Common myeloid progenitor, CD34-positive (primary cell): Measurements from ENCODE around the gene FAM117B.
"Not testable (repeated sequence)": the region's sequence is repeated elsewhere in the genome, so short reads cannot be mapped to it uniquely, and the experiment has no call there.

Experiments used
- CTCF ChIA-PET: fragments of 350-600 bp; sonication (Branson Sonifier 250); formaldehyde crosslinking; loops from one replicate; lab custom pipeline; 2021; ENCODE audit warnings: antibody characterized with exemption; lab: Charles Lee
- POLR2A ChIA-PET: fragments of 350-600 bp; sonication (Branson Sonifier 250); formaldehyde crosslinking; loops from one replicate; lab custom pipeline; 2021; ENCODE audit warnings: antibody characterized with exemption; lab: Charles Lee
- DNase-seq, 3 donors: peaks; one replicate each; pipeline versions ENCODE4 v3.0.0 to v3.0.0-alpha.2; 2013
- H3K27ac ChIP-seq, 2 experiments: 1 replicate in 1 of 2; 2 replicates in 1 of 2; pipeline ENCODE4 v1.7.0; 2013; ENCODE audit warnings: inconsistent platforms in 2 of 2, low read length in 2 of 2, mild to moderate bottlenecking in 2 of 2, low read depth in 1 of 2, moderate library complexity in 1 of 2; ENCODE audit not compliant: severe bottlenecking in 2 of 2, insufficient read depth in 1 of 2, poor library complexity in 1 of 2
- H3K27me3 ChIP-seq, 5 experiments: replicated peaks in 2 of 5; 1 replicate in 3 of 5; 2 replicates in 2 of 5; pipeline versions ENCODE4 v1.6.1 to v1.7.0; 2013; ENCODE audit warnings: low read length in 4 of 5, mild to moderate bottlenecking in 2 of 5, moderate library complexity in 2 of 5, inconsistent platforms in 1 of 5; ENCODE audit not compliant: insufficient read depth in 5 of 5, control insufficient read depth in 4 of 5
- H3K36me3 ChIP-seq, 4 experiments: 1 replicate in 2 of 4; 2 replicates in 2 of 4; pipeline versions ENCODE4 v1.6.1 to v1.7.0; 2013; ENCODE audit warnings: low read length in 3 of 4, control low read depth in 1 of 4, mild to moderate bottlenecking in 1 of 4; ENCODE audit not compliant: control insufficient read depth in 4 of 4, insufficient read depth in 4 of 4
- H3K4me1 ChIP-seq, 4 experiments: 1 replicate in 3 of 4; 2 replicates in 1 of 4; pipeline versions ENCODE4 v1.6.1 to v1.7.1; 2013; ENCODE audit warnings: low read length in 3 of 4, mild to moderate bottlenecking in 3 of 4, control low read depth in 1 of 4, inconsistent platforms in 1 of 4, moderate library complexity in 1 of 4; ENCODE audit not compliant: control insufficient read depth in 4 of 4, insufficient read depth in 4 of 4; ENCODE audit errors: control extremely low read depth in 1 of 4
- H3K4me3 ChIP-seq, 7 experiments: 1 replicate in 4 of 7; 2 replicates in 3 of 7; pipeline versions ENCODE4 v1.5.1 to v1.7.0; 2013; ENCODE audit warnings: mild to moderate bottlenecking in 7 of 7, low read length in 6 of 7, moderate library complexity in 6 of 7, inconsistent platforms in 2 of 7, low read depth in 2 of 7, control low read depth in 1 of 7; ENCODE audit not compliant: insufficient read depth in 4 of 7, control insufficient read depth in 1 of 7; ENCODE audit errors: extremely low read depth in 1 of 7
- H3K9me3 ChIP-seq, 5 experiments: 1 replicate in 4 of 5; 2 replicates in 1 of 5; pipeline versions ENCODE4 v1.6.1 to v1.7.1; 2013; ENCODE audit warnings: low read length in 4 of 5, mild to moderate bottlenecking in 2 of 5, inconsistent platforms in 1 of 5, low read depth in 1 of 5, moderate library complexity in 1 of 5; ENCODE audit not compliant: control insufficient read depth in 4 of 5, insufficient read depth in 2 of 5; ENCODE audit errors: control extremely low read depth in 1 of 5
- WGBS: methylation state at CpG from one replicate; pipeline ENCODE4 v1.1.5; 2013; ENCODE audit not compliant: insufficient coverage; 5-methylcytosine and 5-hydroxymethylcytosine counted together

FAM117B gene

DNA sequence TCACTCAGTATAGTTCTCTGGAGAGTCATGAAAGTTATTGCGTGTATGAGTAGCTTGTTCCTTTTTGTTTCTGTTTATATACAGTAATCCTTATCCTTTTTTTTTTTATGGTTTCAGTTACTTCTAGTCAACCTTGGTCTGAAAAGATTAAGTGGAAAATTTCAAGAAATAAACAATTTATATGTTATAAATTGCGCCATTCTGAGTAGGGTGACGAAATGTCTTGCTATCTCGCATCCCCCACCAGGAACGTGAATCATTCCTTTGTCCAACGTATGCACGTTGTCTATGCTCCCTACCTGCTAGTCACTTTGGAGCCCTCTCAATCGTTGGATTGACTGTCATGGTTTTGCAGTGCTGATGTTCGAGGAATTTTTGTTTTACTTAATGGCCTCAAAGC, 60.4 kb downstream of the FAM117B start:
- H3K27me3 ChIP-seq: no peaks in the 10 kb centered on the region
- ChIA-PET POLR2A (no interaction called here), CTCF (no interaction called here)
- WGBS: 95% methylated on average over 6 of the region's 9 CpGs
- peaks cover 0 to 25% (median 3%) of the 10 kb centered on the region in 4 experiments for H3K36me3 ChIP-seq
- H3K9me3 ChIP-seq: no peaks in the 10 kb centered on the region
- no peak overlapping the region for H3K27ac ChIP-seq
- DNase-seq: no peak
- H3K4me1 ChIP-seq: no peaks in the 10 kb centered on the region
- H3K4me3 ChIP-seq: no peak overlapping the region

DNA sequence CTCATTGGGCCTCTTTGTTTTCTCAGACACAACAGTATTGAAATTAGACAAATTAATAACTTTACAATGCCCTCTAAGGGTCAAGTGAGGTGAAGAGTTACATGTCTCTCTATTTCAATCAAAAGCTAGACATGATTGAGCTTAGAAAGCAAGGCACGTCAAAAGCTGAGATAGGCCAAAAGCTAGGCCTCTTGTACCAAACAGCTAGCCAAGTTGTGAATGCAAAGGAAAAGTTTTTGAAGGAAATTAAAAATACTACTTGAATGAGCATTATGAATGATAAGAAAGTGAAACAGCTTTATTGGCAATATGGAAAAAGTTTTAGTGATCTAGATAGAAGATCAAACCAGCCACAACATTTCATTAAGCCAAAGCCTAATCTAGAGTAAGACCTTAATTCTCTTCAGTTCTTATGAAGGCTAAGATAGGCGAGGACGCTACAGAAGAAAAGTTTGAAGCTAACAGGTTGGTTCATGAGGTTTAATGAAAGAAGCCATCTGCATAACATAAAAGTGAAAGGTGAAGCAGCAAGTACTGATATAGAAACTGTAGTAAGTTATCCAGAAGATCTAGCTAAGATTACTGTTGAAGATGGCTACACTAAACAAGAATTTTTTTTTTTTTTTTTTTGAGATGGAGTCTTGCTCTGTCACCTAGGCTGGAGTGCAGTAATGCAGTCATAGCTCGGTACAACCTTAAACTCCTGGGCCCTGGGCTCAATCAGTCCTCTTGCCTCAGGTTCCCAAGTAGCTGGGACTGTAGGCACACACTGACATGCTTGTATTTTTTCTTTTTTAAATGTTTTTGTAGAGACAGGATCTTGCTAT, 65.5 kb downstream of the FAM117B start:
- POLR2A ChIA-PET: no interaction called here
- no peak overlapping the region for H3K27ac ChIP-seq
- CTCF ChIA-PET: interaction anchor here (0.6 kb wide), 1 partner anchor 109 kb away, joined by 3 read pairs; no protein-coding TSS in a partner anchor
- 96% methylated on average over 4 of the region's 4 CpGs for WGBS
- H3K36me3 ChIP-seq: peaks cover 0 to 39% (median 4%) of the 10 kb centered on the region in 4 experiments
- no peaks in the 10 kb centered on the region for H3K4me1 ChIP-seq
- H3K9me3 ChIP-seq: peaks cover 0 to 7% (median 2%) of the 10 kb centered on the region in 5 experiments
- no peaks in the 10 kb centered on the region for H3K27me3 ChIP-seq
- no peak for DNase-seq
- no peak overlapping the region for H3K4me3 ChIP-seq

DNA sequence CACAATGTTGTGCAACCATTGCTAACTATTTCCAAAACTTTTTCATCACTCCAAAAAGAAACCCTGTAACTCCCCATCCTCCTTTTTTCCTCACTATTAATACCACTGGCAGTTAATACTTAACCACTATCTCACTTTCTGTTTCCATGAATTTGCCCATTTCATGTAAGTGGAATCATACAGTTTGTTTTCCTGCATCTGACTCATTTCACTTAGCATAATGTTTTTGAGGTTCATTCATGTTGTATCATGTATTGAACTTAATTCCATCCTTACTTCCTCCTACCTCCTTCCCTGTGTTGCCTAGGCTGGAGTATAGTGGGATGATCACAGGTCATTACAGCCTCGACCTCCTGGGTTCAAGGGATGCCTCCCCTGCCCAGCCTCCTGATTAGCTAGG, 68.3 kb downstream of the FAM117B start:
- no peaks in the 10 kb centered on the region for H3K27me3 ChIP-seq
- 100% methylated on average over 1 of the region's 1 CpG for WGBS
- H3K4me1 ChIP-seq: no peaks in the 10 kb centered on the region
- H3K36me3 ChIP-seq: peaks cover 0 to 18% (median 2%) of the 10 kb centered on the region in 4 experiments
- peaks cover 0 to 7% (median 2%) of the 10 kb centered on the region in 5 experiments for H3K9me3 ChIP-seq
- no peak overlapping the region for H3K4me3 ChIP-seq
- POLR2A ChIA-PET: no interaction called here
- no peak overlapping the region for H3K27ac ChIP-seq
- CTCF ChIA-PET: no interaction called here
- DNase-seq: no peak

DNA sequence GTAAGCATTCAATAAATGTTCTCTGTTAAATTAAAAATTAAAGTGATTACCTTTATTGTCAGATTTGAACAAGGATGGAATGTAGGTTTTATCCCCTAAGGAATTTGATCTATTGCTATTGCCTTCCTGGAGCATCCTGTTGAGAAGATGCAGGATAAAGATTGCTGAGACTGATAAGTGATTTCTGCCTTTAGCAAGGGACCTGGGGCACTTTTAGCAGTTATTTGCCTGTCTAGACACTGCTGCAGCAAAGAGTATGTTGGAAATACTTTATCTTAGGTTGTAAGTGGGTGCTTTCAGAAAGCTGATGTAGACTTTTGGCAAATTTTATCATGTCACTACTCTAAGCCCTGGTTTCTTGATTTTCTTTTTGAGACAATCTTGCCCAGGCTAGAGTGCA, 69.5 kb downstream of the FAM117B start:
- POLR2A ChIA-PET: no interaction called here
- no peak for DNase-seq
- Histone ChIP-seq H3K27ac (no peak overlapping the region), H3K36me3 (peaks cover 0 to 16% (median 4%) of the 10 kb centered on the region in 4 experiments), H3K27me3 (no peaks in the 10 kb centered on the region), H3K4me1 (no peaks in the 10 kb centered on the region), H3K9me3 (peaks cover 0 to 7% (median 2%) of the 10 kb centered on the region in 5 experiments), H3K4me3 (no peak overlapping the region)
- CTCF ChIA-PET: no interaction called here

DNA sequence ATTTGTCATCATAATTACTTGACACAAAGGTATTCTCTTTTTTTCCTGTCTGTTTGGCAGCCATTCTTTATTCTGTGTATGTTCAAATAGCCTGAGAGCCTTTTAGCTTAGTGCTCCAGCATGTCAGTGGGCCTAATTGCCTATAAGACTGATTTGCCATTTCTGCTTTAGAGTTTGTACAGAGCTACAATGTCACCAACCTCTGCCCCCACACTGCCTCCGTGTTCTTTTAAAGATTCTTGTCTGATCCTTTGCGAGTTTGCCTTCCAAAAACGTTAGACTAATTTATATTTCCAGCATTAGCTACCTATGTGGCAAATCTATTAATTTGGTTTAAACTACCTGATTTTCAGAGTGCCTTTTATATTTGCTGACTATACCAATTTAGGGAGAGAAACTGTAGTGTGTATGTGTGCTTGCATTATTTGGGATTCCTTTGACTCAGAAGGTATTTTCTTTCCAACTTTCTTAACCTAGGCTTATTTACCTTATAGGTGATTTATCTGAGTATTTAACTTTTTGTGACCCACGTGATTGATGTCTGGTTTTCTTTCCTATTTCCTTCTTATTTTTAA, 70.8 kb downstream of the FAM117B start:
- Histone ChIP-seq H3K36me3 (peaks cover 0 to 11% (median 2%) of the 10 kb centered on the region in 4 experiments), H3K27ac (no peak overlapping the region), H3K27me3 (no peaks in the 10 kb centered on the region), H3K4me3 (no peak overlapping the region), H3K9me3 (peaks cover 0 to 7% (median 2%) of the 10 kb centered on the region in 5 experiments), H3K4me1 (no peaks in the 10 kb centered on the region)
- no peak for DNase-seq
- 92% methylated on average over 2 of the region's 4 CpGs for WGBS
- ChIA-PET CTCF (no interaction called here), POLR2A (no interaction called here)

DNA sequence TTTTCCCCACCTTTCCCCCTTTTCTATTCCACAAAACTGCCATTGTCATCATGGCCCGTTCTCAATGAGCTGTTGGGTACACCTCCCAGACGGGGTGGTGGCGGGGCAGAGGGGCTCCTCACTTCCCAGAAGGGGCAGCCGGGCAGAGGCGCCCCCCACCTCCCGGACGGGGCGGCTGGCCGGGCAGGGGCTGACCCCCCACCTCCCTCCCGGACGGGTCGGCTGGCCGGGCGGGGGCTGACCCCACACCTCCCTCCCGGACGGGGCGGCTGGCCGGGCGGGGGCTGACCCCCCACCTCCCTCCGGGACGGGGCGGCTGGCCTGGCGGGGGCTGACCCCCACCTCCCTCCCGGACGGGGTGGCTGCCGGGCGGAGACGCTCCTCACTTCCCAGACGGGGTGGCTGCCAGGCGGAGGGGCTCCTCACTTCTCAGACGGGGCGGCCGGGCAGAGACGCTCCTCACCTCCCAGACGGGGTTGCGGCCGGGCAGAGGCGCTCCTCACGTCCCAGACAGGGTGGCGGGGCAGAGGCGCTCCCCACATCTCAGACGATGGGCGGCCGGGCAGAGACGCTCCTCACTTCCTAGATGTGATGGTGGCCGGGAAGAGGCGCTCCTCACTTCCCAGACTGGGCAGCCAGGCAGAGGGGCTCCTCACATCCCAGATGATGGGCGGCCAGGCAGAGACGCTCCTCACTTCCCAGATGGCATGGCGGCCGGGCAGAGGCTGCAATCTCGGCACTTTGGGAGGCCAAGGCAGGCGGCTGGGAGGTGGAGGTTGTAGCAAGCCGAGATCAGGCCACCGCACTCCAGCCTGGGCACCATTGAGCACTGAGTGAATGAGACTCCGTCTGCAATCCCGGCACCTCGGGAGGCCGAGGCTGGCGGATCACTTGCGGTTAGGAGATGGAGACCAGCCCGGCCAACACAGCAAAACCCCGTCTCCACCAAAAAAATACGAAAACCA, 80.5 kb downstream of the FAM117B start:
- POLR2A ChIA-PET, H3K4me3 ChIP-seq, H3K4me1 ChIP-seq, CTCF ChIA-PET, DNase-seq, H3K36me3 ChIP-seq, H3K27ac ChIP-seq, H3K27me3 ChIP-seq: not testable (repeated sequence)
- WGBS: 95% methylated on average over 25 of the region's 64 CpGs
- H3K9me3 ChIP-seq: peaks cover 13 to 43% (median 16%) of the 10 kb centered on the region in 5 experiments
